Measurements from ENCODE around the gene TAP2.

The TAP2 gene

GRCh38 chr6:32853541-32854375 lies 15.2 kb upstream of the TAP2 start, which contains the start of the genes PSMB9 and TAP1:
Gene PSMB9, plus strand, starts transcription at chr6:32854192. Its CDS starts 38 bp downstream, at chr6:32854230.
Gene TAP1, minus strand, starts transcription at chr6:32853704. Its CDS starts 68 bp downstream, at chr6:32853636.
- DNase-seq, result peak; percentile 94 to 96

- peak; percentile 68 to 74 for DNase-seq
Observed at GRCh38 chr6:32852844-32853540, 14.5 kb upstream of the TAP2 start.

- peak; percentile 61 to 63 for DNase-seq
Observed at GRCh38 chr6:32852018-32852843, 13.7 kb upstream of the TAP2 start.

GRCh38 chr6:32851025-32851424 lies 12.5 kb upstream of the TAP2 start:
- DNase-seq, result no peak

- no peak for DNase-seq
Observed at GRCh38 chr6:32849126-32849525, 10.6 kb upstream of the TAP2 start.

GRCh38 chr6:32847795-32848194 lies 9.3 kb upstream of the TAP2 start:
- DNase-seq, result no peak

GRCh38 chr6:32847004-32847403 lies 8.5 kb upstream of the TAP2 start:
- DNase-seq, result no peak

- DNase-seq, result peak; percentile 59 to 71
Observed at GRCh38 chr6:32845384-32845884, 6.9 kb upstream of the TAP2 start.

GRCh38 chr6:32844839-32845383 lies 6.4 kb upstream of the TAP2 start:
- no peak for DNase-seq

GRCh38 chr6:32843979-32844838 lies 5.7 kb upstream of the TAP2 start, which contains the start of gene PSMB8:
Gene PSMB8, minus strand, starts transcription at chr6:32844047. Its CDS starts 51 bp downstream, at chr6:32843996.
- peak; percentile 98 to 99 for DNase-seq

GRCh38 chr6:32843331-32843978 lies 4.9 kb upstream of the TAP2 start:
- no peak for DNase-seq

GRCh38 chr6:32842690-32843089 lies 4.2 kb upstream of the TAP2 start:
- DNase-seq, result no peak

GRCh38 chr6:32842021-32842650 lies 3.6 kb upstream of the TAP2 start:
- DNase-seq, result no peak

- DNase-seq, result peak; percentile 61 to 66
Observed at GRCh38 chr6:32840604-32841246, 2.2 kb upstream of the TAP2 start.

GRCh38 chr6:32839356-32839755 lies 817 bp upstream of the TAP2 start:
- DNase-seq, result no peak

GRCh38 chr6:32837651-32838113 lies 857 bp downstream of the TAP2 start:
- no peak for DNase-seq

- no peak for DNase-seq
Observed at GRCh38 chr6:32836873-32837272, 1.7 kb downstream of the TAP2 start.

- no peak for DNase-seq
Observed at GRCh38 chr6:32835167-32835893, 3.2 kb downstream of the TAP2 start.

GRCh38 chr6:32833664-32834063 lies 4.9 kb downstream of the TAP2 start:
- no peak for DNase-seq
